Fibroblast of villous mesenchyme (primary cell): Measurements from ENCODE around the gene EP400. TPM values are rescaled to one million over a fixed set of nuclear protein-coding genes. Genes with fewer than 3 reads are reported as not detected.

ENCODE experiments used
- DNase-seq: peaks from one replicate; pipeline ENCODE4 v3.0.0-alpha.2; 2010; ENCODE audit warnings: low read depth
- H3K4me3 ChIP-seq: 2 replicates; pipeline ENCODE4 v1.5.1; 2011; ENCODE audit warnings: low read depth, mild to moderate bottlenecking, low read length
- CTCF ChIP-seq: IDR thresholded peaks from 2 replicates; pipeline ENCODE4 v1.5.1; 2012; ENCODE audit warnings: low read depth, mild to moderate bottlenecking, low read length; ENCODE audit not compliant: insufficient read depth
- total RNA-seq: library from RNA; depleted of rRNA; stranded (reverse); fragments of >200 nt; gene quantifications from 2 replicates; pipeline ENCODE4 v1.2.3, GENCODE V29; 2012

Gene EP400
- total RNA-seq, 1 donor, result 13.0 TPM

GRCh38 chr12:131918311-131919050, 31.3 kb upstream of the EP400 start:
- no peak for DNase-seq
- no peak overlapping the region for H3K4me3 ChIP-seq
- TF ChIP-seq CTCF, result no peak

- no peak overlapping the region for H3K4me3 ChIP-seq
- TF ChIP-seq CTCF, result no peak
- no peak for DNase-seq
These were observed 30.7 kb upstream of the EP400 start for GRCh38 chr12:131919051-131919347.

GRCh38 chr12:131919366-131920156, 30.2 kb upstream of the EP400 start:
- DNase-seq, result no peak
- TF ChIP-seq CTCF, result no peak

GRCh38 chr12:131920157-131920508, 29.6 kb upstream of the EP400 start:
- TF ChIP-seq CTCF, result no peak
- H3K4me3 ChIP-seq, result no peak overlapping the region
- DNase-seq, result no peak

More at GRCh38 chr12:131919366-131920156, 30.2 kb upstream of the EP400 start:
- H3K4me3 ChIP-seq, result no peak overlapping the region

- DNase-seq, result no peak
- no peak for TF ChIP-seq CTCF
- no peak overlapping the region for H3K4me3 ChIP-seq
These were observed 28.6 kb upstream of the EP400 start for GRCh38 chr12:131920902-131921840.

GRCh38 chr12:131921866-131922769, 27.6 kb upstream of the EP400 start:
- DNase-seq, result no peak
- H3K4me3 ChIP-seq, result no peak overlapping the region
- no peak for TF ChIP-seq CTCF
